CD14-positive monocyte (primary cell): ENCODE data around the gene RAC3. TPM values are rescaled to one million over a fixed set of nuclear protein-coding genes. Genes with fewer than 3 reads are reported as not detected.

ENCODE experiments used
- DNase-seq, 3 donors: peaks; one replicate each; pipeline ENCODE4 v3.0.0-alpha.2; 2011 to 2022
- H2AFZ ChIP-seq: 2 replicates; pipeline ENCODE4 v1.6.0; 2012; ENCODE audit warnings: mild to moderate bottlenecking, low read depth, low read length, inconsistent platforms; ENCODE audit not compliant: insufficient read depth, poor library complexity, severe bottlenecking
- H3K27ac ChIP-seq, 2 donors: 1 replicate in 1 of 2; 2 replicates in 1 of 2; pipeline ENCODE4 v1.5.1; 2012 to 2013; ENCODE audit warnings: low read length in 2 of 2, control low read depth in 1 of 2, inconsistent platforms in 1 of 2, low read depth in 1 of 2, mild to moderate bottlenecking in 1 of 2
- H3K27me3 ChIP-seq, 2 donors: one replicate each; pipeline versions ENCODE4 v1.6.0 to v1.6.1; 2011 to 2013; ENCODE audit warnings: low read length in 2 of 2; ENCODE audit not compliant: control insufficient read depth in 2 of 2, insufficient read depth in 2 of 2
- H3K36me3 ChIP-seq, 2 donors: replicated peaks in 1 of 2; 1 replicate in 1 of 2; 2 replicates in 1 of 2; pipeline versions ENCODE4 v1.5.1 to v1.6.1; 2012 to 2013; ENCODE audit warnings: low read length in 2 of 2, control low read depth in 1 of 2, inconsistent platforms in 1 of 2, mild to moderate bottlenecking in 1 of 2; ENCODE audit not compliant: insufficient read depth in 2 of 2, control insufficient read depth in 1 of 2
- H3K4me1 ChIP-seq, 2 donors: 1 replicate in 1 of 2; 2 replicates in 1 of 2; pipeline versions ENCODE4 v1.5.1 to v1.6.1; 2012 to 2013; ENCODE audit warnings: low read length in 2 of 2, control low read depth in 1 of 2, inconsistent platforms in 1 of 2, mild to moderate bottlenecking in 1 of 2, moderate library complexity in 1 of 2; ENCODE audit not compliant: insufficient read depth in 2 of 2, control insufficient read depth in 1 of 2
- H3K4me2 ChIP-seq: replicated peaks from 2 replicates; pipeline ENCODE3; 2012; ENCODE audit warnings: low read length, moderate library complexity, mild to moderate bottlenecking; ENCODE audit not compliant: poor library complexity, severe bottlenecking; ENCODE audit errors: extremely low read depth
- H3K4me3 ChIP-seq, 3 experiments: fragments of 200-600 bp in 1 of 3; sonication (generic) in 1 of 3; replicated peaks in 1 of 3; 1 replicate in 2 of 3; 2 replicates in 1 of 3; pipeline ENCODE4 v1.5.1; 2011 to 2013; ENCODE audit warnings: low read length in 3 of 3, mild to moderate bottlenecking in 3 of 3, control low read depth in 2 of 3, low read depth in 2 of 3, inconsistent platforms in 1 of 3, moderate library complexity in 1 of 3
- H3K79me2 ChIP-seq: 2 replicates; pipeline ENCODE4 v1.6.0; 2012; ENCODE audit warnings: mild to moderate bottlenecking, control low read depth, inconsistent platforms, low read length, moderate library complexity; ENCODE audit not compliant: insufficient read depth
- H3K9ac ChIP-seq: 2 replicates; pipeline ENCODE4 v1.6.0; 2017; ENCODE audit warnings: low read length, mild to moderate bottlenecking; ENCODE audit not compliant: insufficient read depth, poor library complexity, severe bottlenecking
- H3K9me3 ChIP-seq, 2 donors: replicated peaks in 1 of 2; 1 replicate in 1 of 2; 2 replicates in 1 of 2; pipeline versions ENCODE4 v1.5.1 to v1.6.1; 2012 to 2013; ENCODE audit warnings: low read length in 2 of 2, control low read depth in 1 of 2; ENCODE audit not compliant: control insufficient read depth in 1 of 2, insufficient read depth in 1 of 2
- H4K20me1 ChIP-seq: 2 replicates; pipeline ENCODE4 v1.6.0; 2012; ENCODE audit warnings: mild to moderate bottlenecking, low read length, control low read depth, moderate library complexity; ENCODE audit not compliant: insufficient read depth
- H3K27ac Mint-ChIP-seq, 7 donors: one replicate each; pipeline ENCODE4 v1.8.0; 2020; ENCODE audit warnings: mild to moderate bottlenecking in 7 of 7, mixed read lengths in 7 of 7, moderate library complexity in 6 of 7, inconsistent platforms in 2 of 7
- H3K27me3 Mint-ChIP-seq, 3 donors: one replicate each; pipeline ENCODE4 v1.8.0; 2021 to 2022; ENCODE audit warnings: low read depth in 3 of 3, mild to moderate bottlenecking in 3 of 3, mixed read lengths in 3 of 3, moderate library complexity in 3 of 3, inconsistent platforms in 1 of 3
- H3K36me3 Mint-ChIP-seq, 2 donors: one replicate each; pipeline ENCODE4 v1.8.0; 2020; ENCODE audit warnings: mixed read lengths in 2 of 2, inconsistent platforms in 1 of 2, mild to moderate bottlenecking in 1 of 2
- H3K4me1 Mint-ChIP-seq: one replicate; pipeline ENCODE4 v1.8.0; 2020; ENCODE audit warnings: mild to moderate bottlenecking, mixed read lengths
- H3K4me3 Mint-ChIP-seq, 2 donors: one replicate each; pipeline ENCODE4 v1.8.0; 2020; ENCODE audit warnings: mild to moderate bottlenecking in 2 of 2, mixed read lengths in 2 of 2, moderate library complexity in 1 of 2
- H3K9me3 Mint-ChIP-seq, 7 donors: one replicate each; pipeline ENCODE4 v1.8.0; 2020 to 2022; ENCODE audit warnings: mixed read lengths in 7 of 7, mild to moderate bottlenecking in 6 of 7, moderate library complexity in 6 of 7, inconsistent platforms in 2 of 7
- CTCF ChIP-seq: fragments of 200-600 bp; IDR thresholded peaks from one replicate; pipeline ENCODE4 v1.8.0; 2022; ENCODE audit warnings: antibody characterized with exemption, mild to moderate bottlenecking
- WGBS: methylation state at CpG from one replicate; pipeline ENCODE4 v1.1.5; 2013; ENCODE audit warnings: missing lambda C conversion rate; ENCODE audit not compliant: insufficient coverage; 5-methylcytosine and 5-hydroxymethylcytosine counted together
- intact Hi-C, 2 donors: fragments of 100-400 bp; cut with micrococcal nuclease; formaldehyde crosslinking; loops; one replicate each; pipeline versions ENCODE4 v1.15.0 to v1.15.1; 2023
- polyA plus RNA-seq, 3 donors: library from polyadenylated mRNA; depleted of rRNA in 1 of 3; unstranded in 2 of 3; stranded (reverse) in 1 of 3; fragments of 300-500 nt in 2 of 3; fragments of >200 nt in 1 of 3; fragmentation: Illumina TruSeq in 2 of 3; gene quantifications; 1 replicate in 2 of 3; 2 replicates in 1 of 3; pipeline ENCODE4 v1.2.3, GENCODE V29; 2012 to 2021

The RAC3 gene
- polyA plus RNA-seq, 3 donors, result 1.8 TPM; not detected in 2

GRCh38 chr17:82055023-82055964, 23.8 kb downstream of the RAC3 start:
- Mint-ChIP-seq H3K27ac (no peak overlapping the region), H3K4me1 (peaks cover 16% of the 10 kb centered on the region), H3K9me3 (no peaks in the 10 kb centered on the region), H3K36me3 (peaks cover 26 to 70% of the 10 kb centered on the region in 2 donors), H3K4me3 (no peak overlapping the region), H3K27me3 (no peaks in the 10 kb centered on the region)
- peaks cover 27% of the 10 kb centered on the region for H4K20me1 ChIP-seq
- peaks cover 20 to 25% of the 10 kb centered on the region in 2 donors for H3K4me1 ChIP-seq
- no peak for TF ChIP-seq CTCF
- no peak overlapping the region for H3K27ac ChIP-seq
- peaks cover 68 to 71% of the 10 kb centered on the region in 2 donors for H3K36me3 ChIP-seq
- no peak overlapping the region for H3K4me3 ChIP-seq
- no peak for DNase-seq
- H3K9ac ChIP-seq, result no peak overlapping the region
- no peak overlapping the region for H2AFZ ChIP-seq
- no peaks in the 10 kb centered on the region for H3K27me3 ChIP-seq
- H3K9me3 ChIP-seq, result no peaks in the 10 kb centered on the region
- peaks cover 21% of the 10 kb centered on the region for H3K79me2 ChIP-seq
- intact Hi-C loops, result no loop called here
- WGBS, result 92% methylated on average over 19 of the region's 26 CpGs
- no peak overlapping the region for H3K4me2 ChIP-seq

DNA sequence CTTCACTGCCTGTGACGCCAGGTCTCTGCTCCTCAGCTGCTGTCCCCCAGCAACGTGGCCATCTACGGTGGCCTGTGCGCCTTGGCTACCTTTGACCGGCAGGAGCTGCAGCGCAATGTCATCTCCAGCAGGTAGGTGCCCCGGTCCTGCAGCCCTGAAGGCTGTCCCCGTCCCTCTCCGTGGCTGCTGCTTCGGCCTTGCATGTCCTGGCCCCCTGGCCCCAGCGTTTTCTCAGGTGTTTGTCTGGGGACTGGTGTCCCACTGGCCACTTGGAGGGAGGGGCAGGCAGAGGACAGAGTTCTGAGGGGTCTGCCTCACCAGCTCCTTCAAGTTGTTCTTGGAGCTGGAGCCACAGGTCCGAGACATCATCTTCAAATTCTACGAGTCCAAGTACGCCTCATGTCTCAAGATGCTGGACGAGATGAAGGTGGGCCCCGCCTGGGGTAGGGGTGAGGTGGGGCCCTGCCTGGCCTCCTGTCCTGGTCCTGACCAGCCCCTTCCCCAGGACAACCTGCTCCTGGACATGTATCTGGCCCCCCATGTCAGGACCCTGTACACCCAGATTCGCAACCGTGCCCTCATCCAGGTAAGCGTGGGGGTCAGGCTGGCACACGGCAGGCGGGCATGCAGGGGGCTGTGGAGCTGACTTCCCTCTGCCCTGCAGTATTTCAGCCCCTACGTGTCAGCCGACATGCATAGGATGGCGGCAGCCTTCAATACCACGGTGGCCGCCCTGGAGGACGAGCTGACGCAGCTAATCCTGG, 24.7 kb downstream of the RAC3 start:
- no peak for DNase-seq
- H3K27me3 Mint-ChIP-seq, result no peaks in the 10 kb centered on the region
- Histone ChIP-seq H3K9ac (no peak overlapping the region), H3K79me2 (peaks cover 21% of the 10 kb centered on the region), H2AFZ (no peak overlapping the region), H3K27me3 (no peaks in the 10 kb centered on the region), H3K27ac (no peak overlapping the region), H3K9me3 (no peaks in the 10 kb centered on the region), H3K4me3 (no peak overlapping the region), H3K4me1 (peaks cover 12 to 17% of the 10 kb centered on the region in 2 donors), H3K36me3 (peaks cover 76 to 79% of the 10 kb centered on the region in 2 donors), H3K4me2 (no peak overlapping the region), H4K20me1 (peaks cover 27% of the 10 kb centered on the region)
- TF ChIP-seq CTCF, result no peak
- no peaks in the 10 kb centered on the region for H3K9me3 Mint-ChIP-seq
- peaks cover 9% of the 10 kb centered on the region for H3K4me1 Mint-ChIP-seq
- 93% methylated on average over 25 of the region's 28 CpGs for WGBS
- H3K36me3 Mint-ChIP-seq, result peaks cover 31 to 73% of the 10 kb centered on the region in 2 donors
- intact Hi-C loops, result no loop called here
- no peak overlapping the region for H3K4me3 Mint-ChIP-seq
- no peak overlapping the region for H3K27ac Mint-ChIP-seq
